ENCODE measurements around the gene TEX264.

DNA sequence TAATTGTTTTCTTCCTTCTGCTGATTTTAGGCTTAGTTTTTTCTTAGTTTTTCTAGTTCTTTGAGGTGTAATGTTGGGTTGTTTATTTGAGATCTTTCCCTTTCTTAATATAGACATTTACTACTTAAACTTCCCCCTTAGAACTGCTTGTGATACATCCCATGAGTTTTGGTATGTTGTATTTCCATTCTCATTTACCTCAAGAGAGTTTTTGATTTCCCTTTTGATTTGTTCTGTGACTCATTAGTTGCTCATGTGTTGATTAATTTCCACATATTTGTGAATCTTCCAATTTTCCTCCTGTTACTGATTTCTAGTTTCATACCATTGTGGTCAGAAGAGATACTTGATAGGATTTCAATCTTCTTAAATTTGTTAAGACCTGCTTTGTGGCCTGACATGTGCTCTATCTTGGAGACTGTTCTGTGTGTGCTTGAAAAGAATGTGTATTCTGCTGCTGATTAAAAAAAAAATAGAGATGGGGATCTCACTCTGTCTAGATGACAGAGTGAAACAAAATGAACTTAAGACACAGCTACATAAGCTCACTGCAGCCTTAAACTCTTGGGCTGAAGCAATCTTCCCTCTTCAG is 58.1 kb downstream of the TEX264 start:
- TF ChIP-seq EZH2 (IDR thresholded peaks at IDR 0.05; ENCODE audit: borderline replicate concordance, low read depth, low read length, severe bottlenecking): no peak
- TF ChIP-seq, protein P1, sequence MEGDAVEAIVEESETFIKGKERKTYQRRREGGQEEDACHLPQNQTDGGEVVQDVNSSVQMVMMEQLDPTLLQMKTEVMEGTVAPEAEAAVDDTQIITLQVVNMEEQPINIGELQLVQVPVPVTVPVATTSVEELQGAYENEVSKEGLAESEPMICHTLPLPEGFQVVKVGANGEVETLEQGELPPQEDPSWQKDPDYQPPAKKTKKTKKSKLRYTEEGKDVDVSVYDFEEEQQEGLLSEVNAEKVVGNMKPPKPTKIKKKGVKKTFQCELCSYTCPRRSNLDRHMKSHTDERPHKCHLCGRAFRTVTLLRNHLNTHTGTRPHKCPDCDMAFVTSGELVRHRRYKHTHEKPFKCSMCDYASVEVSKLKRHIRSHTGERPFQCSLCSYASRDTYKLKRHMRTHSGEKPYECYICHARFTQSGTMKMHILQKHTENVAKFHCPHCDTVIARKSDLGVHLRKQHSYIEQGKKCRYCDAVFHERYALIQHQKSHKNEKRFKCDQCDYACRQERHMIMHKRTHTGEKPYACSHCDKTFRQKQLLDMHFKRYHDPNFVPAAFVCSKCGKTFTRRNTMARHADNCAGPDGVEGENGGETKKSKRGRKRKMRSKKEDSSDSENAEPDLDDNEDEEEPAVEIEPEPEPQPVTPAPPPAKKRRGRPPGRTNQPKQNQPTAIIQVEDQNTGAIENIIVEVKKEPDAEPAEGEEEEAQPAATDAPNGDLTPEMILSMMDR (IDR thresholded peaks at IDR 0.05; ENCODE audit: borderline replicate concordance, extremely low read depth, low read length, poor library complexity, severe bottlenecking): no peak
